T-cell (primary cell): ENCODE data around the gene CTDSP1. TPM values are rescaled to one million over a fixed set of nuclear protein-coding genes. Genes with fewer than 3 reads are reported as not detected.

Experiments
- ATAC-seq, 4 experiments: fragments of 200-7000 bp in 3 of 4; fragments of 150-1000 bp in 1 of 4; cut with Tn5 transposase; replicated peaks in 1 of 4; 1 replicate in 3 of 4; 2 replicates in 1 of 4; pipeline ENCODE4 v1.10.0; 2021; ENCODE audit warnings: moderate library complexity in 3 of 4, mild to moderate bottlenecking in 2 of 4, moderate number of reproducible peaks in 1 of 4
- CTCF ChIA-PET, 2 donors: fragments of 300-600 bp; sonication (Branson Sonifier 250); formaldehyde crosslinking; loops; one replicate each; lab custom pipeline; 2022; ENCODE audit warnings: antibody characterized with exemption in 2 of 2; lab: Charles Lee
- POLR2A ChIA-PET, 2 donors: fragments of 300-600 bp; sonication (Branson Sonifier 250); formaldehyde crosslinking; loops; one replicate each; lab custom pipeline; 2022; ENCODE audit warnings: antibody characterized with exemption in 2 of 2; lab: Charles Lee
- DNase-seq, 35 experiments: peaks; one replicate each; pipeline versions ENCODE4 v3.0.0 to v3.0.0-alpha.2; 2013 to 2023
- H3K27ac ChIP-seq: one replicate; pipeline ENCODE4 v1.5.1; 2013; ENCODE audit warnings: low read length
- H3K27me3 ChIP-seq, 2 experiments: replicated peaks in 1 of 2; 1 replicate in 1 of 2; 2 replicates in 1 of 2; pipeline versions ENCODE4 v1.6.1 to v1.7.0; 2013; ENCODE audit warnings: low read length in 1 of 2, mixed read lengths in 1 of 2; ENCODE audit not compliant: control insufficient read depth in 2 of 2, insufficient read depth in 2 of 2; ENCODE audit errors: extremely low read depth in 1 of 2
- H3K36me3 ChIP-seq, 2 donors: 1 replicate in 1 of 2; 2 replicates in 1 of 2; pipeline versions ENCODE4 v1.6.1 to v1.7.0; 2013; ENCODE audit warnings: low read length in 1 of 2; ENCODE audit not compliant: control insufficient read depth in 2 of 2, insufficient read depth in 1 of 2; ENCODE audit errors: extremely low read depth in 1 of 2
- H3K4me1 ChIP-seq, 2 experiments: 1 replicate in 1 of 2; 2 replicates in 1 of 2; pipeline versions ENCODE4 v1.6.1 to v1.7.0; 2013; ENCODE audit warnings: low read length in 2 of 2, mixed read lengths in 1 of 2; ENCODE audit not compliant: insufficient read depth in 2 of 2, control insufficient read depth in 1 of 2; ENCODE audit errors: extremely low read depth in 1 of 2
- H3K4me3 ChIP-seq, 2 donors: 1 replicate in 1 of 2; 2 replicates in 1 of 2; pipeline versions ENCODE4 v1.5.1 to v1.7.0; 2013; ENCODE audit warnings: mild to moderate bottlenecking in 2 of 2, low read length in 1 of 2, moderate library complexity in 1 of 2; ENCODE audit not compliant: control insufficient read depth in 1 of 2; ENCODE audit errors: extremely low read depth in 1 of 2
- H3K9me3 ChIP-seq: 2 replicates; pipeline ENCODE4 v1.7.0; 2013
- H3K27ac Mint-ChIP-seq, 2 donors: one replicate each; pipeline ENCODE4 v1.8.0; 2020 to 2021; ENCODE audit warnings: mild to moderate bottlenecking in 2 of 2, mixed read lengths in 2 of 2
- H3K27me3 Mint-ChIP-seq, 2 donors: one replicate each; pipeline ENCODE4 v1.8.0; 2021 to 2022; ENCODE audit warnings: mixed read lengths in 2 of 2
- H3K36me3 Mint-ChIP-seq: one replicate; pipeline ENCODE4 v1.8.0; 2021; ENCODE audit warnings: mixed read lengths
- H3K4me1 Mint-ChIP-seq, 3 donors: one replicate each; pipeline ENCODE4 v1.8.0; 2020 to 2022; ENCODE audit warnings: mixed read lengths in 3 of 3, mild to moderate bottlenecking in 1 of 3
- H3K4me3 Mint-ChIP-seq, 3 donors: one replicate each; pipeline ENCODE4 v1.8.0; 2020 to 2022; ENCODE audit warnings: mild to moderate bottlenecking in 3 of 3, mixed read lengths in 3 of 3, moderate library complexity in 3 of 3
- H3K9me3 Mint-ChIP-seq, 3 donors: one replicate each; pipeline ENCODE4 v1.8.0; 2020 to 2022; ENCODE audit warnings: mixed read lengths in 3 of 3
- whole genome bisulfite sequencing: methylation state at CpG from one replicate; pipeline ENCODE4 v1.1.5; 2013; ENCODE audit warnings: missing lambda C conversion rate; ENCODE audit not compliant: insufficient coverage; 5-methylcytosine and 5-hydroxymethylcytosine counted together
- total RNA-seq, 35 experiments: library from RNA in 6 of 35; stranded (reverse) in 6 of 35; fragments of 120-200 nt in 1 of 35; gene quantifications; one replicate each; pipeline versions ENCODE4 v1.2.1 to v1.2.4 and lab custom pipeline; 2013 to 2026

The CTDSP1 gene
- total RNA-seq, 5 donors from 2014 or later (not counting 1 experiment from before 2014, with no cell fraction given), result 105 to 200 (median 195) TPM

DNA sequence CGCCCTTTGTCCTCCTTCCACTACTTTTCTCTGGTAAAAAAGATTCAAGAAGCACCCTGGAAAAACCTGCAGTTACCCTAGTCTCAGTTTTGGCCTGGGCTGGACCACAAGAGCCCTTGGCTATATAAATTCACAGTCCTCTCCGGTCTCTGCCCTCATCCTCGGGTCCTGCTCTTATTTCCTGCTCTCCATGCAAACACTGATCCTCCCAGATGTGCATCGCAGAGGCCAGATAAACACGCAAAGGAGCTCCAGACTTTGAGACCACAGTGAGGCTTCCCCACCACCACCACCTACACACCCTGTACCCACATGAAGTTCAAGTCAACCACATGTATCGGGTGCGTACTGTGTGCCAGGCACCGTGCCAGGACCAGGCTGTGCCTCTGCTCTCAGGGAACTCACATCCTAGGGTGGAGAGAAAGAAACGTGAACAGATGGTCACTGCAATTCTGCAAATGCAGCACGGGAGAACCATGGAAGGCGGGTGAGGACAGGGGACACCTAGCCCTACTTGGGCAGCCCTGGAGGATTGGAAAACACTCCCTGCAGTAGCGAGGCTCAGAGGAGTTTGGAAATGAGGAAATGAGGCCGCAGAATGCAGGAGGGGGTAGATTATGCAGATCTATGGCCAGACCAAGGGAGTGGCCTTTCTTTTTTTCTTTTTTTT lies 7.4 kb downstream of the CTDSP1 start:
- POLR2A ChIA-PET, result no interaction called here
- DNase-seq, result peak; percentile 41 to 84 (median 65)
- Mint-ChIP-seq H3K4me3 (peak overlapping the region; percentile 75 to 95 (median 79)), H3K27ac (peak overlapping the region; percentile 87 to 91), H3K4me1 (peaks cover 45 to 52% (median 52%) of the 10 kb centered on the region in 3 donors), H3K36me3 (peaks cover 13% of the 10 kb centered on the region), H3K9me3 (no peaks in the 10 kb centered on the region), H3K27me3 (no peaks in the 10 kb centered on the region)
- peaks cover 18 to 61% of the 10 kb centered on the region in 2 experiments for H3K4me1 ChIP-seq
- ATAC-seq, result peak; percentile 8 to 64 (median 38)
- H3K27ac ChIP-seq, result peak overlapping the region; percentile 71
- H3K4me3 ChIP-seq, result peak overlapping the region; percentile 49 to 60
- no peaks in the 10 kb centered on the region for H3K9me3 ChIP-seq
- H3K36me3 ChIP-seq, result peaks cover 14 to 25% of the 10 kb centered on the region in 2 donors
- CTCF ChIA-PET, result interaction anchor here (0.9 to 1.4 kb wide), 7 partner anchors 11 to 161 kb away, joined by 3 to 8 read pairs (median 4); partner anchors contain the start of genes AAMP (in 1 of the 2), PNKD (in 1 of the 2) and USP37 (in 1 of the 2)
- H3K27me3 ChIP-seq, result no peaks in the 10 kb centered on the region
- 5% methylated on average over 4 of the region's 13 CpGs for WGBS

DNA sequence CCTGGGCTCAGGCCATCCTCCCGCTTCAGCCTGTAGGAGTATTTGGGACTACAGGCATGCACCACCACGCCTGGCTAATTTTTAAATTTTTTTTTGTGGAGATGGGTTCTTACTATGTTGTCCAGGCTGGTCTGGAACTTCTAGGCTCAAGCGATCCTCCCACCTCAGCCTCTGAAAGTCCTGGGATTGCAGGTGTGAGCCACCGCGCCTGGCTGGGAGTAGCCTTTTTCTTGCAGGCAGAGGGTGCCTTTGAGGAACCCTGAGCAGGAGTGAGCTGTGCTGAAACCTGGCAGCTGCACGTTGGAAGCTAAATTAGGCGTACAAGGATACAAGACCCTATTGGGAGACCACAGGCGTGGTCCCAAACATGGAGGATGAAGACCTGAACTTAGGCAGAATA lies 8.0 kb downstream of the CTDSP1 start:
- ATAC-seq (no peak), DNase-seq (no peak)
- no peaks in the 10 kb centered on the region for H3K27me3 Mint-ChIP-seq
- peak overlapping the region; percentile 11 to 25 for H3K27ac Mint-ChIP-seq
- peaks cover 44 to 57% (median 51%) of the 10 kb centered on the region in 3 donors for H3K4me1 Mint-ChIP-seq
- peaks cover 13% of the 10 kb centered on the region for H3K36me3 Mint-ChIP-seq
- H3K4me3 ChIP-seq, result peak overlapping the region in 1 of 2 donors; percentile 60
- no peak overlapping the region for H3K27ac ChIP-seq
- H3K4me1 ChIP-seq, result peaks cover 18 to 57% of the 10 kb centered on the region in 2 experiments
- ChIA-PET CTCF (interaction anchor here in 1 of 2 donors (0.6 to 1.4 kb wide), 3 partner anchors 14 to 109 kb away, joined by 3 to 4 read pairs (median 4); no protein-coding TSS in a partner anchor), POLR2A (no interaction called here)
- peak overlapping the region in 1 of 3 donors; percentile 95 for H3K4me3 Mint-ChIP-seq
- H3K9me3 Mint-ChIP-seq, result no peaks in the 10 kb centered on the region
- H3K9me3 ChIP-seq, result no peaks in the 10 kb centered on the region
- 94% methylated on average over 7 of the region's 8 CpGs for WGBS
- peaks cover 14 to 19% of the 10 kb centered on the region in 2 donors for H3K36me3 ChIP-seq
- no peaks in the 10 kb centered on the region for H3K27me3 ChIP-seq

DNA sequence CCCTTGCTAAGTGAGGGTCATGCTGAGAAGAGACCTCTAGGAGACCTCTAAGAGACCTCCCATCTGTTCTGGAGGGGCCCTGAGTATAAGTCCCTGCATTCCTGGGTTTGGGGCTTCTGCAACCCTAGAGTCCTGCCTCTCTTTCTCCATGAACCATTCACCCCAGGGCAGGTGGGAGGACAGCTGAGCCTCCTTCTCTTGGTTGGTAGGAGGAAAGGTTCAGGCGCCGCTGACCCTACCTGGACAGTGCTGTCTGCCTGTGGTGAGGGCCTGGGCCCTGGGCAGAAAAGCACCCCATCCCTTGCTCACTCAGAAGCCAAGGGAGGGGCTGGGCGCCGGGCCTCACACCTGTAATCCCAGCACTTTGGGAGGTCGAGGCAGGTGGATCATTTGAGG lies 18.7 kb downstream of the CTDSP1 start:
- Histone ChIP-seq H3K9me3 (no peaks in the 10 kb centered on the region), H3K4me3 (no peak overlapping the region), H3K4me1 (no peaks in the 10 kb centered on the region), H3K36me3 (no peaks in the 10 kb centered on the region), H3K27ac (no peak overlapping the region), H3K27me3 (peaks cover 0 to 5% of the 10 kb centered on the region in 2 experiments)
- peaks cover 0 to 8% (median 0%) of the 10 kb centered on the region in 3 donors for H3K4me1 Mint-ChIP-seq
- no peak overlapping the region for H3K4me3 Mint-ChIP-seq
- no peak for ATAC-seq
- no peak overlapping the region for H3K27ac Mint-ChIP-seq
- H3K27me3 Mint-ChIP-seq, result no peaks in the 10 kb centered on the region
- no peaks in the 10 kb centered on the region for H3K9me3 Mint-ChIP-seq
- POLR2A ChIA-PET, result no interaction called here
- WGBS, result no CpG with 5 or more reads among the region's 5 CpGs
- DNase-seq, result no peak
- H3K36me3 Mint-ChIP-seq, result no peaks in the 10 kb centered on the region
- CTCF ChIA-PET, result no interaction called here

DNA sequence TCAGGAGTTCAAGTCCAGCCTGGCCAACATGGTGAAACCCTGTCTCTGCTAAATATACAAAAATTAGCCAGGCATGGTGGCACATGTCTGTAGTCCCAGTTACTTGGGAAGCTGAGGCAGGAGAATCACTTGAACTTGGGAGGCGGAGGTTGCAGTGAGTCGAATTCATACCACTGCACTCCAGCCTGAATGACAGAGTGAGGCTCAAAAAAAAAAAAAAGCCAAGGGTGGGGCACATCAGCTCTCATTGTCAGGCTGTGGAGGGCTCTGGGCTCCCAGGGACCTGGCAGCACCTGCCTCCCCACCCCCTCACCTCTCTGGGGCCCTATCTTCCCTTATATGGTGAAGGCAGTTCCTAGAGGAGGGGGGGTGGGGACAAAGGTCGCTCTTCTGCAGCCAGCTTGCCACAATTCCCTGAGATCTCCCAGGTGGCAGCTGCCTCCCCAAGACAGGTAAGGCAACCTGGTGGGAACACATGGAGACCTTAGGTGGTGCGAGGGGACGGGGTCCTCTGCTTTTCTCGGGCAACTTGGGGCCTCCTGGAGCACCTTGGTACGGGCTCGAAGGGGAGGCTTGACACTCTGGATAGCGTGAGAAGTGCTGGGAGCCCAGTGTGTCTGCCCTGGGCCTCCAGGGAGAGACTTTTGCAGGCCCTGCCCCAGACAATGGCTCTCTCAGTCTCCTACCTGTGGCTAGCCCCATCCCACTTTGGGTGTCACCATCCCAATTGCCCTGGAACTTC lies 19.2 kb downstream of the CTDSP1 start, which contains the start of gene VIL1:
Gene VIL1, plus strand, starts transcription at position 407 of the 742 bp plus-strand sequence. CDS start 4,656 bp downstream, outside the sequence.
- POLR2A ChIA-PET, result no interaction called here

DNA sequence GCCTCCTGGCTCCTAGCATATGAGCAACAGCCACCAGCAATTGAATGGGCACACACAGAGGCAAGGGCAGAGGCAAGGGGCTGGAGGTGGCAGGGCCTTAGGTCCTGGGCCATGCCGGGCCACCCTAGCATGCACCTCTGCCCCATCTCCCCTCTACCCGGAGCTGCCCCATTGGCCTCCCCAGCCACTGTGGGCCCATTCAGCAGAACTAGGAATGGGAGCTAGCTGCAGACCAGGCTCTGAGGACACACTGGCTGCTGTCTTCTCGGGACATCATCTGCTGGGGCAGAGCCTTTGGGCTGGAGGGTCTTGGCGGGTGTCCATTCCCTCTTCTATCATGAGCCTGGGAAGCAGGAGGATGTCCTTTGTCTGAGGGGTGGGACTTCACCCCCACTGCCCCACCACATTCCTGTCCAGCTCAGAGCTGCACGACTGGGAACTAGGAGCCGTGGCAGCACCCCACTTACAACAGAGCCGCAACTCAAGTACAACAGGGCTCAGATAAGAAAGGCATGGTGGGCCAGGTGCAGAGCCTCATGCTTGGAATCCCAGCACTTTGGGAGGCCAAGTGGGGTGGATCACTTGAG lies 20.1 kb downstream of the CTDSP1 start:
- H3K4me3 ChIP-seq, result no peak overlapping the region
- H3K36me3 ChIP-seq, result no peaks in the 10 kb centered on the region
- Mint-ChIP-seq H3K9me3 (no peaks in the 10 kb centered on the region), H3K36me3 (no peaks in the 10 kb centered on the region), H3K4me3 (no peak overlapping the region), H3K4me1 (peaks cover 0 to 8% (median 0%) of the 10 kb centered on the region in 3 donors), H3K27ac (no peak overlapping the region), H3K27me3 (no peaks in the 10 kb centered on the region)
- no CpG with 5 or more reads among the region's 7 CpGs for WGBS
- ChIA-PET CTCF (interaction anchor here in 1 of 2 donors (0.6 to 0.7 kb wide), 2 partner anchors 33 to 63 kb away, joined by 3 to 8 read pairs; partner anchors contain the start of gene CATIP), POLR2A (interaction anchor here in 1 of 2 donors (0.6 kb wide), 2 partner anchors 15 to 74 kb away, joined by 3 read pairs; no protein-coding TSS in a partner anchor)
- ATAC-seq (no peak), DNase-seq (no peak)
- H3K4me1 ChIP-seq, result no peaks in the 10 kb centered on the region
- H3K27me3 ChIP-seq, result peaks cover 0 to 8% of the 10 kb centered on the region in 2 experiments
- no peaks in the 10 kb centered on the region for H3K9me3 ChIP-seq
- no peak overlapping the region for H3K27ac ChIP-seq

More for the DNA sequence above, 19.2 kb downstream of the CTDSP1 start, which contains the start of gene VIL1:
- Mint-ChIP-seq H3K27me3 (no peaks in the 10 kb centered on the region), H3K4me1 (peaks cover 0 to 8% (median 0%) of the 10 kb centered on the region in 3 donors), H3K4me3 (no peak within 1 kb of the TSS), H3K36me3 (no peaks in the 10 kb centered on the region), H3K9me3 (no peaks in the 10 kb centered on the region), H3K27ac (no peak within 1 kb of the TSS)
- peaks cover 0 to 5% of the 10 kb centered on the region in 2 experiments for H3K27me3 ChIP-seq
- no peaks in the 10 kb centered on the region for H3K36me3 ChIP-seq
- 84% methylated on average over 9 of the region's 9 CpGs for WGBS
- H3K9me3 ChIP-seq, result no peaks in the 10 kb centered on the region
- ATAC-seq (no peak), DNase-seq (no peak)
- H3K27ac ChIP-seq, result no peak within 1 kb of the TSS
- CTCF ChIA-PET, result no interaction called here
- H3K4me1 ChIP-seq, result no peaks in the 10 kb centered on the region
- H3K4me3 ChIP-seq, result no peak within 1 kb of the TSS

DNA sequence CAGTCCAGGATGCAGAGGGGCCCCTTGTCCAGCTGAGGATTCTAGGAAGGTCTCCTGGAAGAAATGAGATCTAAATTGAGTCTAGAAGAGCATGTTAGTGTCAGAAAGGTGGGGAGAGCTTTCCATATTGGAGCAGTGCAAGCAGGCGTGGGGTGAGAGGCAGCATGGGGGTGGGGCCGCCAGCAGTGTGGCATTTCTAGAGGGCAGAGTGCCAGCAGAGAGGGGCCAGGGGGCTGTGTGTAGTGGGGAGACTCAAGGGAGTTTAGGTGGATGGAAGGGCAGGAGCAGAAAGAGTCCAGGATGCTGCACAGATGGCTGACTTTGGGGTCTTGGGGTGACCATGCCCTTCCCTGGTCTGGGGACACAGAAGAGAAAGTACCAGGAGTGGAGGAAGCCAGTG lies 21.4 kb downstream of the CTDSP1 start:
- ChIA-PET POLR2A (no interaction called here), CTCF (no interaction called here)
- H3K9me3 Mint-ChIP-seq, result no peaks in the 10 kb centered on the region
- Histone ChIP-seq H3K36me3 (no peaks in the 10 kb centered on the region), H3K4me1 (no peaks in the 10 kb centered on the region), H3K4me3 (no peak overlapping the region), H3K27ac (no peak overlapping the region), H3K9me3 (no peaks in the 10 kb centered on the region), H3K27me3 (peaks cover 0 to 15% of the 10 kb centered on the region in 2 experiments)
- no peaks in the 10 kb centered on the region for H3K27me3 Mint-ChIP-seq
- H3K4me3 Mint-ChIP-seq, result no peak overlapping the region
- ATAC-seq, result no peak
- whole genome bisulfite sequencing, result 97% methylated on average over 2 of the region's 2 CpGs
- peaks cover 0 to 8% (median 0%) of the 10 kb centered on the region in 3 donors for H3K4me1 Mint-ChIP-seq
- no peak overlapping the region for H3K27ac Mint-ChIP-seq
- DNase-seq, result no peak
- no peaks in the 10 kb centered on the region for H3K36me3 Mint-ChIP-seq
